HG03097 (cell line): ENCODE data around the gene PRDM16.

Experiments used
- ATAC-seq: cut with Tn5 transposase; IDR thresholded peaks from one replicate; pipeline ENCODE4 v1.9.1; 2021; ENCODE audit not compliant: unreplicated experiment, low FRiP score

The PRDM16 gene

DNA sequence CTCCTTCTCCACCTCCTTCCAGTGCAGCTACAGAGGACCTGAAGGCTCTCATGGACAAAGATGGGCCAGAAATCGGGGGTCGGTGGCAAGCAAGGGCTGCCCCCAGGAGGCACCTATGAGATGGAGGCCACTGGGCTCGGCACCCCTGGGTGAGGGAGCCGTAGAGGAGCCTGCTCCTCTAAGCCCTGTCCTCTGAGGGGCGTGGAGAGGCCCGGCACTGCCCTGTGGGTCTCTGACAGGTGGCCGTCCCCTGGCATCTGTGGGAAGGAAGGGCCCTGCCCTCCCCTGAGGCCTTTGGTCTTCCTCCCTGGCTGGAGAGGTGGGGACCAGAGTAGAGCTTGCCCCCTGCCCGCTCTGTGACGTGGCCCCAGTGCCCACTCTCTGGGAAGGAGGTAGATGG, 30.9 kb downstream of the PRDM16 start:
- no peak for ATAC-seq

- ATAC-seq, result no peak
Observed at GRCh38 chr1:3101124-3101939, 32.3 kb downstream of the PRDM16 start.

DNA sequence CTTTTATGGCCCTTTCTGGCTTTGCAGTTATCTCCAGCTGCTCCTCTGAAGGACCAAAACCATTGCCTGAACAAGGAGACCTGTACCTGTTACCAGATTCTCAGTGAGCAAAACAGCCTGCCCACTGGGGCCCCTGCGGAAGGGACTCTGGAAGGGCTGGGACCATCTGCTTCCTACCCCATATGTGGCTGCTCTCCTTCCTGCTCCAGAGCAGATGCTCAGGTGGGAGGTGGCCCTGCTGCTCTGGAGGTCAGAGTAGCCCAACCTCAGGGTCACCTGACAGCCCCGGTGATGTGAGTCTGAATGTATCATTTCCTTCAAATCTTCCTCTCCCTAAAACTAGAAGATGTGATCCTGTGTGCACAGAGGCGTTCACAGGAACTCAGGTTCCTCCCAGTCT, 33.6 kb downstream of the PRDM16 start:
- no peak for ATAC-seq

- ATAC-seq, result no peak
Observed at GRCh38 chr1:3103967-3104677, 35.1 kb downstream of the PRDM16 start.

- no peak for ATAC-seq
Observed at GRCh38 chr1:3105167-3105863, 36.3 kb downstream of the PRDM16 start.

GRCh38 chr1:3106216-3106615, 37.2 kb downstream of the PRDM16 start:
- ATAC-seq, result no peak

GRCh38 chr1:3107201-3107600, 38.2 kb downstream of the PRDM16 start:
- no peak for ATAC-seq

DNA sequence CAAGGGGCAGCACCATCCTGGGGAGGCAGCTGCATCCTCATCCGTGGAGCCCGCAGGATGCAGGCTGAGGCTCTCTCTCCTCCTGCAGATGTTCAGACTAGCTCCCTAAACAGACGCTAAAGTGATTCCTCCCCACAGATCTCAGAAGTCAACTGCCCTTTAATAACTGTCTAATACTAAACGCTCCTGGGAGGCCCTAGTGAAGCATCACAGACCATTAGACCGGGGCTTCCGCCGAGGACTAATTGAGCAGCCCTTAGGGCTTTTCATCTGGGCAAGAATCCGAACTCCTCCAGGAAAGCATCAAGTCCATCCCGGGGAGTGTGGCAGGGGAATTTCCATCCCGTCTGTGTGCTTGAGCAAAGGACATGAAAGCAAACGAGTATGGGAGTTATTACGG, 40.4 kb downstream of the PRDM16 start:
- ATAC-seq, result no peak

DNA sequence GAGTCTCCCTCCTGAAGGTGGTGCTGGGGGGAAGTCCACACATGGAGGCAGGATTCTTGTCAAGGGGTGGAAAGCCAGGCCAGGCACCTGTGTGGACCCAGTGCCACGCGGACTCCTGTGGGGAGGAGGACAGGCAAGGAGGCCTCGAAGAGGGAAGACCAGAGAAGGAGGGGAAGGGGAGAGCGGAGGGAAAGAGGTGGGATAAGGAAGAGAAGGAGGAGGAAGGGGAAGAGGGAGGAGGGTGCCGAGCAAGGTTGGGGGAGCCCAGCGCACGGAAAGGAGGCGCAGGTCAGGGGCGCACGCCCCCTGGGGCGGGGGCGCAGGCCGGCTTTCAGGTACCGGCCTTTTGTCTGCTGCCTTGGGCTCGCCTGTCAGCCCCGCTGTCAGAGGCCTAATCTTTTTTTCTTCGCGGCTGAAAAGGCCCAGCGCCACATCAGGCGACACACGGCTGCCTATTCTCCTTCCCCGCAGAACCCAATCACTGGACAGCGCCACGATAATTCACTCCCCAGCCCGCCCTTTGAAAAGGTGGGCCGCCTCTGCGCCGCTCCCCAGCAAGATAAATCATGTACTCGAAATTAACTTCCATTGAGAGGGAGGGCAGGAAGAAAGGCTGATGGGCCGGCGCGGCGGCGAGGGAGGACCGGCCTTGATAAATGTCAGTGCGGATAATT, 42.5 kb downstream of the PRDM16 start:
- no peak for ATAC-seq

DNA sequence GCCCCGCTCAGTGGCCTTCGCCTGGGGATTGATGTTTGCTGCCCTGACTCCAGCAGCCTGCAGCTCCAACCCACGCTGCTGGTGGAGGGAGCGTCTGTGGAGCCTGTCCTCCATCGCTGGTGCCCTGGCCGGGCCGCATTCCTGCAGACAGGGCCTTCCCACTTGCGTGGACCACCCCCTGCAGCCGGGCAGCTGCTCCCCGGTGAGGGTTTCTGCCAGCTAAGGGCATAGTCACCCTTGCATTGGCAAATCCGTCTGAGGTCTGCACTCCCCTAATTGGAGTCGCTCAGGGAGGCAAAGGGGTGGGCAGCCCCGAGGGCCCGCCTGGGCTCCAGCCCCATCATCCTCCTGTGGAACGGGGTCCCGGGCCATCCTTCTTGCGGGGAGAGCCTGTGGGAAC, 43.5 kb downstream of the PRDM16 start:
- ATAC-seq, result no peak

DNA sequence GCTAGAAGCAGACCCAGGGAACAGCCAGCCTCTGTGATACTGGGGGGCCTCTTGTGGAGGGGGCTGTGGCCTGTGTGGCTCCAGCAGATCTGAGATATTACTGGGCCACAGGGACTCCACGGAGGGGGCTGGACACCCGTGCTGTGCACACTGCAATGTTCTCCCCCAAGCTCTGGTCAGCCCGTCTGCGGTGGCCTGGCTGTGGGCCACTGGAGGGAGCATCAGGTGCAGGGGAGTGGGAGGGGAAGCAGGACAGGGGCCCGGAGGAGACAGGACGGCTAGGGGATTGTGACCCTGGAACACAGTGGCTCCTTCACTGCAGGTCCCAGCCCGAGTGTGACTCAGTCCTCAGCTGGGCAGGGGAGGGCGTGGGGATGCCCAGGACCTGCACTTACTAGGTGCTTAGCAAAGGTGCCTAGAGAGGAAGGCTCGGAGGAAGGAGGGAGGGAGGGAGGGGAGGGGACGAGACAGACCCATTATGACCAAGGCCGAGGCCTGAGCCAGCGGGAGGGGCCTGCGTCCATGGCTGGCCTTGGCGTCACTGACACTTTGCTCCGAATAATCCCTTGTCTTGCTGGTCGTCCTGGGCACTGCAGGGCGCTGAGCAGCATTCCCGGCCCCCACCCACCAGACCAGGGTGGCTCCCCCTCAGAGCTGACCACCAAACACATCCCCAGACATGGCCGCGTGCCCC, 44.2 kb downstream of the PRDM16 start:
- ATAC-seq, result no peak

- no peak for ATAC-seq
Observed at GRCh38 chr1:3113741-3114056, 44.7 kb downstream of the PRDM16 start.

DNA sequence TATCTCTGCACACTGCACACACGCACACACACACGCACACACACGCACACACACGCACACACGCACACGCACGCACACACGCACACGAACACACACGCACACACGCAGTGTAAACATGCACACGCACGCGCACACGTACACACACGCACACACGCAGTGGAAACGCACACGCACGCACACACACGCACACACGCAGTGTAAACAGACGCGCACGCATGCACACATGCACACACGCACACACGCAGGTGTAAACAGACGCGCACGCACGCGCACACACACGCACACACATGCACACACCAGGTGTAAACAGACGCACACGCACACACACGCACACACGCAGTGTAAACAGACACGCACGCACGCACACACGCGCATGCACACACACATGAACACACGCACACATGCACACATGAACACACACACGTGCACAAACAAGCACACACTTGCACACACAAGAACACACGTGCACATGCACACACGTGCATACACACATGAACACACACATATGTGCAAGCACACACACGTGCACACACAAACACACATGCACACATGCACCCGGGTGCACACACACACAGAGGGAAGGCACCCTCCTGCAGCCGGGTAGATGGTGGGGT, 45.2 kb downstream of the PRDM16 start:
- no peak for ATAC-seq

DNA sequence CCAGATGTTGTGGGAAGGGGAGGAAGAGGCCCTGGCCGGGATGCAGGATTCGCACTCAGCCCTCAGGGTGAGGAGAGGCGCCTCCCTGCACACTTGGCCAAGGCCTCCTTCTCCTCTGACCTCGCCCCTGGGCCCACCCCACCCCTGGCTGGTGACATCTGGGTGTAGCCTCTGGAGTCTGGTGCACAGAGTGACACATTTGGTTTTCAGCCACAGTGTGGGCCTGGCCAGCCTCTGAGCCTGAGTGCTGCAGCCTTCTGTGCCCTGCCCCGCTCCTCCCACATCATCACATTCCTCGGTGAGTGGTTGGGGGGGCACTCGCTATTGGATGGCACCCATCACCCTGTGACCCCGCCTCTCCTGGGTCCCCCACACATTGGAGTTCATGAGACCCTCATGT, 45.8 kb downstream of the PRDM16 start:
- ATAC-seq, result no peak

GRCh38 chr1:3115275-3116149, 46.5 kb downstream of the PRDM16 start:
- no peak for ATAC-seq

DNA sequence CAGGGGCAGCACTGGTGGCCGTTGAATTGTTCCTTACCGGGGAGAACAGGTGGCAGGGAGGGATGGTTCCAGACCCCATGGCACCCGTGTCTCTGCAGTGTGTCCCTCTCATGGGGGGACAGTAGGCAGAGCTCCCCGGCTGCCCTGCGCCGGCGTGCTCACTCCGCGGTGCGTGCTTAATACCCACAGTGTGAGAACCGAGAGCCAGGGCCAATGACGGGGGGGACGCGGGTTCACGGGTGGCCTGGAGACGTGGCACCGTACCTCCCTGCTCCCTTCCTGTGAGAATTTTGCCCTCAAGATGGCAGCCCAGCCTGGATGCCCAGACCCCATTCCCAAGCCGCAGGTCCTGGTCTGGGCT, 47.1 kb downstream of the PRDM16 start:
- ATAC-seq, result no peak

GRCh38 chr1:3116560-3116959, 47.6 kb downstream of the PRDM16 start:
- ATAC-seq, result no peak

DNA sequence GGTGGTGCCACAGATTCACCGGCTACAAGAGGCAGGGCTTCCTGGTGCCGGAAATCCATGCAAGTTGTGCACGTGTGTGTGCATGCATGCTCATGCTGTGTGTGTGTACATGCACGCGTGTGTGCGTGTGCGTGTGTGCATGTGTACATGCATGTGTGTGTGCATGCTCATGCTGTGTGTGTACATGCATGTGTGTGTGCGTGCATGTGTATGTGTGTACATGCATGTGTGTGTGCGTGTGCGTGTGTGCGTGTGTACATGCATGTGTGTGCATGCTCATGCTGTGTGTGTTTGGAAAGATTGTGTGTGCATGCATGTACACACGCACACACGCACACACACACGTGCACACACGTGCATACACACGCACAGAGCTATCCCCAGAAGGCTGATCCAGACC, 48.9 kb downstream of the PRDM16 start:
- no peak for ATAC-seq

- ATAC-seq, result no peak
Observed at GRCh38 chr1:3119061-3119460, 50.1 kb downstream of the PRDM16 start.
